ENCODE data around the gene ZNF724. TPM values are rescaled to one million over a fixed set of nuclear protein-coding genes. Genes with fewer than 3 reads are reported as not detected.

ZNF724 gene
- total and polyA plus RNA-seq, 2 of the 4 experiments (the other 2 are of a cell fraction): 1.8 to 20.1 TPM

- Histone ChIP-seq H3K9me3 (ENCODE audit: control insufficient read depth, insufficient read depth, low read length) (no peaks in the 10 kb centered on the region), H3K56ac (ENCODE audit: extremely low read depth, insufficient read depth, low read length) (no peak overlapping the region), H2AFZ (replicated peaks; ENCODE audit: low read length, poor library complexity) (peak overlapping the region; percentile 100), H2BK20ac (ENCODE audit: low read depth, low read length) (no peak overlapping the region), H2BK5ac (ENCODE audit: low read depth, low read length, poor library complexity, severe bottlenecking) (no peak overlapping the region), H3K4me3 (ENCODE audit: insufficient read depth, low read depth, low read length) (peak overlapping the region; percentile 82), H3K27ac (ENCODE audit: insufficient read depth, low read length) (peak overlapping the region; percentile 53; the same call in 1 of the 2 replicates), H4K5ac (ENCODE audit: low read depth, low read length) (no peak overlapping the region; the same call in 1 of the 2 replicates), H3K9me1 (ENCODE audit: insufficient read depth, low read length) (no peaks in the 10 kb centered on the region), H3K36me3 (ENCODE audit: control insufficient read depth, insufficient read depth, low read length) (peaks cover 3% of the 10 kb centered on the region; the same call in 1 of the 2 replicates), H3K4me1 (ENCODE audit: control insufficient read depth, insufficient read depth, low read length) (no peaks in the 10 kb centered on the region), H3K4me2 (ENCODE audit: low read depth, low read length) (peak overlapping the region; percentile 73), H3K4ac (ENCODE audit: low read depth, low read length) (no peak overlapping the region), H2AK5ac (ENCODE audit: low read depth, low read length) (no peak overlapping the region), H4K8ac (ENCODE audit: low read depth in 2 of 2, low read length in 2 of 2) (peak overlapping the region in 1 of 2 experiments; percentile 18; a peak in 1 of 4 replicates), H3K27me3 (ENCODE audit: control insufficient read depth, insufficient read depth, low read length) (no peaks in the 10 kb centered on the region), H3K18ac (ENCODE audit: low read depth, low read length) (no peak overlapping the region), H2BK120ac (ENCODE audit: low read depth, low read length) (no peak overlapping the region), H4K20me1 (ENCODE audit: insufficient read depth, low read length) (no peaks in the 10 kb centered on the region), H2AK9ac (replicated peaks; ENCODE audit: low read depth, low read length, poor library complexity) (peak overlapping the region; percentile 82), H3K9ac (ENCODE audit: low read depth, low read length) (peak overlapping the region; percentile 88; the same call in 1 of the 2 replicates), H3K23ac (ENCODE audit: low read depth, low read length) (peak overlapping the region; percentile 24; the same call in 1 of the 2 replicates), H3K79me1 (ENCODE audit: low read depth in 1 of 2, low read length in 2 of 2) (peaks cover 3 to 7% of the 10 kb centered on the region in 2 experiments; a peak in 1 of 4 replicates), H4K91ac (ENCODE audit: insufficient read depth, low read depth, low read length) (no peak overlapping the region), H2BK15ac (ENCODE audit: low read depth, low read length) (no peak overlapping the region), H3K14ac (replicated peaks; ENCODE audit: low read depth, low read length) (no peak overlapping the region)
- ATAC-seq (ENCODE audit: low read depth) (no peak), DNase-seq (no peak)
- WGBS, 2 experiments (ENCODE audit: extremely low coverage in 2 of 2, insufficient read length in 1 of 2): no CpG with 5 or more reads among the region's 10 CpGs
- POLR2A ChIA-PET (ENCODE audit: unreplicated experiment): interaction anchor here (0.6 kb wide), 1 partner anchor 1674 kb away, joined by 3 read pairs; no protein-coding TSS in a partner anchor
- CTCF ChIA-PET: interaction anchor here (0.6 kb wide), 1 partner anchor 63 kb away, joined by 4 read pairs; no protein-coding TSS in a partner anchor
- BruUV-seq (replicated peaks): no TSS peak
- in situ Hi-C loops (cut with MboI; ENCODE audit: low sequenced_read_pairs): loop anchor here (25.0 kb wide), 1 partner anchor 764 kb away; no protein-coding TSS in a partner anchor
- intact Hi-C loops (cut with micrococcal nuclease): loop anchor here (10.0 kb wide), 2 partner anchors 122 to 198 kb away; partner anchors contain the start of gene ZNF91
- TF ChIP-seq MXI1 (IDR thresholded peaks at IDR 0.05; ENCODE audit: borderline replicate concordance, low read depth, low read length) (no peak), MAZ (IDR thresholded peaks at IDR 0.05; ENCODE audit: borderline replicate concordance, low read depth, low read length) (no peak)
- dilution Hi-C loops (cut with HindIII; ENCODE audit: low sequenced_read_pairs, unreplicated experiment): no loop called here
These were observed 22.9 kb upstream of the ZNF724 start for GRCh38 chr19:23273022-23273589.

Measured in IMR-90 (cell line).